GM19193 (cell line): Measurements from ENCODE around the gene PLEKHJ1.

Source experiments
- POLR2A ChIP-seq: IDR thresholded peaks from 4 replicates; pipeline ENCODE4 v1.6.1; 2011; ENCODE audit not compliant: insufficient read depth, insufficient read length; ENCODE audit errors: extremely low read depth

Gene PLEKHJ1

DNA sequence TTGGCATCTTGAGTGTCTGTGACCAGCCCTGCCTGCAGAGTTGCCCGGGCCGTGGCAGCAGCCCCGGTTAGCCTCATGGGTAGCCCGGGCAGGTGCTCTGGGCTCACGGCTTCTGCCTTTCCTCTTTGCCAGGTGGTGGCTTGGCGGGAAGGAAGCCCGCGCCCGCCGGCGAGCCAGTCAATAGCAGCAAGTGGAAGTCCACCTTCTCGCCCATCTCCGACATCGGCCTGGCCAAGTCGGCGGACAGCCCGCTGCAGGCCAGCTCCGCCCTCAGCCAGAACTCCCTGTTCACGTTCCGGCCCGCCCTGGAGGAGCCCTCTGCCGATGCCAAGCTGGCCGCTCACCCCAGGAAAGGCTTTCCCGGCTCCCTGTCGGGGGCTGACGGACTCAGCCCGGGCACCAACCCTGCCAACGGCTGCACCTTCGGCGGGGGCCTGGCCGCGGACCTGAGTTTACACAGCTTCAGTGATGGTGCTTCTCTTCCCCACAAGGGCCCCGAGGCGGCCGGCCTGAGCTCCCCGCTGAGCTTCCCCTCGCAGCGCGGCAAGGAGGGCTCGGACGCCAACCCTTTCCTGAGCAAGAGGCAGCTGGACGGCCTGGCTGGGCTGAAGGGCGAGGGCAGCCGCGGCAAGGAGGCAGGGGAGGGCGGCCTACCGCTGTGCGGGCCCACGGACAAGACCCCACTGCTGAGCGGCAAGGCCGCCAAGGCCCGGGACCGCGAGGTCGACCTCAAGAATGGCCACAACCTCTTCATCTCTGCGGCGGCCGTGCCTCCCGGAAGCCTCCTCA is 9.9 kb downstream of the PLEKHJ1 start:
- no peak for TF ChIP-seq POLR2A

- TF ChIP-seq POLR2A = no peak
Observed at GRCh38 chr19:2225415-2226050, 10.6 kb downstream of the PLEKHJ1 start.

- no peak for TF ChIP-seq POLR2A
Observed at GRCh38 chr19:2224754-2225349, 11.3 kb downstream of the PLEKHJ1 start.

DNA sequence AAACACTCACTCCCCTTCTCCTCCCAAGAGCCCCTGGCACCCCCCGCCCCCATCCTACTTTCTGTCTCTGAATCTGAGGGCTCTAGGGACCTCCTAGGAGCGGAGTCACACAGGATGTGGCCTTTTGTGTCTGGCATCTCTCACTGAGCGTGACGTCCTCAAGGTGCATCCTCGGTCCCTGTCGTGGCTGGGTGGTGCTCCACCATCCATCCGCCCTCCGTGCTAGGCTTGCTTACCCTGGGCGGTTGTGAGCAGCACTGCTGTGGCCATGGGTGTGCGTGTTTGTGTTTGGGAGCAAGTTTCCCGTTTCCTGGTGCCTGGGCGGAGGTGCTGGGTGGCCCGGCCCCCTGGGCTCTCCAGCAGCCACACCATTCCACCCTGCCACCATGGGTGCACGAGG is 12.2 kb downstream of the PLEKHJ1 start:
- TF ChIP-seq POLR2A = no peak

DNA sequence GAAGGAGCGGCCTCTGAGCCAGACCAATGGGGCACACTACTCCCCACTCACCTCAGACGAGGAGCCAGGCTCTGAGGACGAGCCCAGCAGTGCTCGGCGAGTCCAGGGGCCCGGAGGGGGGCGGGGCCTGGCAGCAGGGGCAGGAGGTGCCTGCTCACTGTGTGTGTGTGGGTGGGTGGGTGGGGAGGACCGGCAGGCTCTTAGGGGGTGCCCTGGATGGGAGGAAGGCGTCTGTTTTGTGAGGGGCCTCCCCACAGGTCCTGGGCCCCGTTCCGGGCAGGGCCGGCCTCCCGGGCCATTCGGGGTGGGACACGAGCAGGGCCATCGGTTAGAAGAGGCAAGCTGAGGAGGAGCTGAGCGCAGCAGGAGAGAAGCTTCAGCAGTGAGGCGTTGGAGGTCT is 12.7 kb downstream of the PLEKHJ1 start:
- TF ChIP-seq POLR2A = no peak

GRCh38 chr19:2221918-2222317 is 14.2 kb downstream of the PLEKHJ1 start:
- TF ChIP-seq POLR2A = no peak

GRCh38 chr19:2221250-2221831 is 14.8 kb downstream of the PLEKHJ1 start:
- TF ChIP-seq POLR2A = no peak

GRCh38 chr19:2219726-2220125 is 16.4 kb downstream of the PLEKHJ1 start:
- no peak for TF ChIP-seq POLR2A

DNA sequence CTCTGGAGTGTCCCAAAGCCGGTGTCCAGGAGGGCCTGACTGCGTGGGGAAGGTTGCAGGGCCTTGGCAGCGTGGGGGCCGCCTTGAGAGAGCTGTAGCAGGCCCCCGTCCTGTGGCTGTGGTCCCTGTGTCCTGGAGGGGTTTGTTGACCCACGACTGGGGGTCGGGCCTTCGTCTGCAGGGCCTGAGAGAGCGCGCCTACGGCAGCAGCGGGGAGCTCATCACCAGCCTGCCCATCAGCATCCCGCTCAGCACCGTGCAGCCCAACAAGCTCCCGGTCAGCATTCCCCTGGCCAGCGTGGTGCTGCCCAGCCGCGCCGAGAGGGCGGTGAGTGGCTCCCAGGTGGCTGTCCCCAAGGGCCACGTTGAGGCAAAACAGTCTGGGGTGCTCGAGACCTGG is 18.5 kb downstream of the PLEKHJ1 start:
- TF ChIP-seq POLR2A = no peak

GRCh38 chr19:2216361-2217225 is 19.5 kb downstream of the PLEKHJ1 start:
- TF ChIP-seq POLR2A = no peak

GRCh38 chr19:2215281-2215751 is 20.8 kb downstream of the PLEKHJ1 start:
- TF ChIP-seq POLR2A = no peak

GRCh38 chr19:2214251-2214650 is 21.9 kb downstream of the PLEKHJ1 start:
- TF ChIP-seq POLR2A = no peak

DNA sequence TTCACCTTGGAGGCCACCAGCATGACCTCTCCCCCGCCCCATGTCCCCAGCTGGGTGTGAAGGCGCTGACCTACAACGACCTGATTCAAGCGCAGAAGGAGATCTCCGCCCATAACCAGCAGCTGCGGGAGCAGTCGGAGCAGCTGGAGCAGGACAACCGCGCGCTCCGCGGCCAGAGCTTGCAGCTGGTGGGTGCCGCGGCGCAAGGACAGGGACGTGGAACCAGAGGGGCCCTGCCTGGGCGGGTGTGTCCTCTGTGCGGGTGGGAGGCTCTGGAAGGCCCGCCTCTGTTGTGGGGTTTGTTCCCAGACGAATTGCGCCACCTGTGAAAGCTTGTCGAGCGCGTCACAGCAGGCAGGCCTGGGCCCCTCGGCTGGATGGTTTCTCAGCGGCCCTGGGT is 22.3 kb downstream of the PLEKHJ1 start:
- no peak for TF ChIP-seq POLR2A

DNA sequence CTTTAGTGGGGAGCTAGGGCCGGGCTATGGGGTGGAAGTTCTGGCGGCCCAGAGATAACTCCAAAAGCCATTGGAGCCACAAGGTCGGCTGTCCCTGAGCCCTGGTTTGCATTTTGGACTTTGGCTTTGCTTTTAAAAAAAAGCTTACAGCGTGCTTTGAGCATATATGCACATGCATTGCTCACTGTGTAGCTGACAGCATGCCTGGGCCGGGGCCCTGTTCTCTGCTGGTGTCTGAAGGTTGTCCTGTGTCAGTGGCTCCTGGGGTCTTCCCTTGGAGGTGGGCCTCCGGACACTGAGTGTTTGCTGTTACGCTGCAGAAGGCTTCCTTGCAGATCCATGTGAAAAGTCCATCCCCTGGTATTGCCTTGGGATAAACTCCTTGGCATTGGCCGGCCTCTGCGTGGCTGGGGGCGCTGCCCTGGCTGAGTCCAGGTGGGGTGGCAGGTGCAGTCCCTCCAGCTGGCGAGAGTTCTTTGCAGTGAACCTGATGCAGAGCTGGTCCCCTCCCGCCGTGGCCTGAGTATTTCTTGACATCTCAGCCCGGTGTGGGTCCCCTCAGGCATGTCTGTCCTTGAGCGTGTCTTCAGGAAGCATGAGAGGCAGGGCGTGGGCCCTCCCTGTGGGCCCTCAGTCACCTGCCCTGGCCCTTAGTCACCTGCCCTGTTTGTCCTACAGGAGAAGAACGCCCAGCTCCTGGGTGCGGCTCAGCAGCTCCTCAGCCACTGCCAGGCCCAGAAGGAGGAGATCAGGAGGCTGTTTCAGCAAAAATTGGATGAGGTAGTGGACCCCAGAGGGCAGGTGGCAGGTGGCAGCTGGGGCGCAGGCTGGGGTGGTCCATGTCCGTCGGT is 23.0 kb downstream of the PLEKHJ1 start:
- TF ChIP-seq POLR2A = no peak
